AG20443 (cell line): ENCODE results near the gene HCAR3.
A peak's percentile ranks its signal among the peaks of the same experiment; 100 is the strongest.
"Not testable (repeated sequence)": the region's sequence is repeated elsewhere in the genome, so short reads cannot be mapped to it uniquely, and the experiment has no call there.

Experiments
- DNase-seq: peaks from one replicate; pipeline ENCODE4 v3.0.0; 2012; ENCODE audit warnings: low spot score, mixed read lengths

The HCAR3 gene

DNA sequence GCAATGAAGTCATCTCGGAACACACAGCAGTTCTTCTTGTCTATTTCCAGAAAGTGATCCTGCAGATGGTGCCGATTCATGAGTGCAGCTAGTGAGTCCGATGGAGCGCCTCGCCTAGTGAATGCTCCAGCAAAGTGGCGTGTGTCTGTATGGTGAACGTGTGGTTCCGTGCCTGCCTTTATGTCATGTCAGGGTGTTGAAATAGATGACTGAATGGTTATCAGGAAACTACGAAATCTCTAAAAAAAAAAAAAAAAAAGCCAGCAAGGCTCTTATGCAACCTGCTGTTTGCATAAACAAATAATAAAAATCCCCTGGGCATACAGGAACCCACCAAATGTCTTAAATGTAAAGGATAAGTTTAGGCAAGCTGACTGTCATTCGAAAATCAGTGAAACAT lies at the start of gene HCAR3:
TSS of gene HCAR3 (minus strand) at position 154 of the 400 bp plus-strand sequence. CDS start at position 80, 74 bp downstream.
- not testable (repeated sequence) for DNase-seq

GRCh38 chr12:122757568-122757967 lies 41.0 kb upstream of the HCAR3 start:
- no peak for DNase-seq

GRCh38 chr12:122754790-122755189 lies 38.2 kb upstream of the HCAR3 start:
- DNase-seq: no peak

GRCh38 chr12:122753319-122753650 lies 36.7 kb upstream of the HCAR3 start:
- DNase-seq: no peak

GRCh38 chr12:122752464-122753318 lies 36.1 kb upstream of the HCAR3 start, which contains the start of gene DENR:
Gene DENR (plus strand): TSS chr12:122752824. CDS start chr12:122753702, 878 bp downstream.
- DNase-seq: peak; percentile 98

DNA sequence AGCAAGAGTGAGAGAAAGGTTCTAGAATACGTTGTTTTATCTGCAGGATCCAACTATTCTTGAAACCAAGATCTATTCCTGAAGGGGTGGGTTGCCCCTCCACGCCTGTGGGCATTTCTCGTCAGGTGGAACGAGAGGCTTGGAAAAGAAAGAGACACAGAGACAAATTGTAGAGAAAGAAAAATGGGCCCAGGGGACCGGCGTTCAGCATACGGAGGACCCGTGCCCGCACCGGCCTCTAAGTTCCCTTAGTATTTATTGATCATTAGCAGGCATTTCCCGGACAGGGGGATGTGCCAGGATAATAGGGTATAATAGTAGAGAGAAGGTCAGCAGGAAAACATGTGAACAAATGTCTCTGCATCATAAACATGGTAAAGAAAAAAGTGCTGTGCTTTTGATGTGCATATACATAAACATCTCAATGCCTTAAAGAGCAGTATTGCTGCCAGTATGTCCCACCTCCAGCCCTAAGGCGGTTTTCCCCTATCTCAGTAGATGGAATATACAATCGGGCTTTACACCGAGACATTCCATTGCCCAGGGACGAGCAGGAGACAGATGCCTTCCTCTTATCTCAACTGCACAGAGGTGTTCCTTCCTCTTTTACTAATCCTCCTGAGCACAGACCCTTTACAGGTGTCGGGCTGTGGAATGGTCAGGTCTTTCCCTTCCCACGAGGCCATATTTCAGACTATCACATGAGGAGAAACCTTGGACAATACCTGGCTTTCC lies 34.3 kb upstream of the HCAR3 start:
- not testable (repeated sequence) for DNase-seq

DNA sequence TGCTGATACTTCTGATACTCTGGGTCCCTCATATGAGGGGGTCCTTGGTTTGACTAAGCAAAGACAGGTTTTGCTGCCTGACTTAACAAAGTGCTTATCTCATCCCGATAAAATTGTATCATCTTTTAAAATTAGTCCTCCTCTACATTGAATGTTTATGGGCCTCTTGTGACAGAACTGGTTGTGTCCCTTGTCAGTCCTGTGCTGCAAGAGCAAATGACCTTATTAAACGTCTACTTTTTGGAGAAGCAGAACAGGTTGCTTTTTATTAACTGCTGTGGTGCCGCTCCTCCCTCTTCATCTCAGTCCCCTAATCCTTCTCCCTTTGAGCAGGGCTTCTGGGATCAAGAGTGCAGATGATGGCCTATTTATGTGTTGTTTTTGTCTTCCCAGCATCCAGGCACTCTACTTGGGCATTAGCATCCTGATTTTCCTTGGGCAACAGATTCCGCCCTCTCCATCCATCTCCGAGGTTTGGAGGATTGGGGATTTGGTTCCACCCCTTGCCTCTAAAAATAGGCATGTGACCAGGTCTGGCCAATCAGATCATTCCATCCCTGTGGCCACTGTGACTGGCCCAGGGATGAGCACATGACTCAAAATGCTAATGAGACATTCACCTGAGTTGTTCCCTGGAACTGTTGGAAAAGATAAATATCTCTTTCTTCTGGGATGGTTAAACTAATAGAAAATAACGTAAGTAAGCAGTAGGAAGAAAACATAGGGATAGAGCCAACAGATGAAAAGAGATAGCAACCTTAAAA lies 33.1 kb upstream of the HCAR3 start:
- no peak for DNase-seq

- DNase-seq: no peak
Measured at GRCh38 chr12:122747224-122748135, 30.9 kb upstream of the HCAR3 start.

- no peak for DNase-seq
Measured at GRCh38 chr12:122743895-122744525, 27.4 kb upstream of the HCAR3 start.

GRCh38 chr12:122740351-122740750 lies 23.7 kb upstream of the HCAR3 start:
- no peak for DNase-seq

DNA sequence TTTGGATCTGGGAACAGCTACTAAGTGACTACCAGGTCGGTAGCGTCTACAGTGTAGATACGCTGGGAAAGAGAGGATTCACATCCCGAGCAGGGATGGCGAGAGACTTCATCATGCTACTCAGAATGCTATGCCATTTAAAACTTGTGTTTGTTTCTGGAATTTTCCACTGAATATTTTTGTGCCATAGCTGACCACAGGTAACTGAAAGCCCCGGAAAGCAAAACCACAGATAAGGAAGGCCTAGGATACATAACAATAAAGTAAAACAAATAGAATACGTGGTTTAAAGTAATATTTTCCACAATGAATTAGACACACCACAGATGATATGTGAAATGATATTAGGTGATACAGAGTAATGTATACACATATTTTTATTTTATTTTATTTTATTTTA lies 22.0 kb upstream of the HCAR3 start:
- DNase-seq: no peak

- no peak for DNase-seq
Measured at GRCh38 chr12:122732611-122733010, 16.0 kb upstream of the HCAR3 start.

- DNase-seq: no peak
Measured at GRCh38 chr12:122732170-122732569, 15.6 kb upstream of the HCAR3 start.

- no peak for DNase-seq
Measured at GRCh38 chr12:122730215-122731014, 13.8 kb upstream of the HCAR3 start, which contains the start of gene HCAR1. Gene HCAR1 (minus strand): TSS chr12:122730844. CDS start chr12:122730339, 505 bp downstream.

DNA sequence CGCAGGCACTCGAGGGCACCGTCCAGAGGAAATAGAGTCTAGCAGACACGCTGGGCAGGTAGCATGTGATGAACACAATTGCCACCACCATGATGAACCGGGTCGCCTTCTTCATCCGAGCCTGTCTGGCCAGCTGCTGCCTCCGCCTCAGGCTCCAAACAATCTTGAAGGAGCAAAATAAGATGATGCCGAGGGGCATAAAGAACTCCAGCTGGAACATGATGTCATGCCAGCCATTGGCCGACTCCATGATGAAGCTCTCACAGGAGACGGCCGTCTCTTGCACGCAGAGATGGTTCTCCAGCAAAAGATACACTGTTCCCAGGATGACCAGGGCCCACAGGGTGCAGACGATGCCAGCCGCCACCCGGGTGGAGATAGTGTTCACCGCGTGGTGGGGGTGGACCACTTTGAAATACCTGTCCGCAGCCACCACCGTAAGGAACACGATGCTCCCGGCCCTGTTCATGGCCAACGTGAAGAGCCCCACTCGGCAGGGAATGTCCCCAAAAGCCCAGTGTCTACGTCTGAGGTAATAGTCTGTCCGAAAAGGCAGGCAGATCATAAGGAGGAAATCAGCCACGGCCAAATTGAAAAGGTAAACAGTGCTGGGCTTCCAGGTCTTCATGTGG lies 13.1 kb upstream of the HCAR3 start:
- DNase-seq: no peak

DNA sequence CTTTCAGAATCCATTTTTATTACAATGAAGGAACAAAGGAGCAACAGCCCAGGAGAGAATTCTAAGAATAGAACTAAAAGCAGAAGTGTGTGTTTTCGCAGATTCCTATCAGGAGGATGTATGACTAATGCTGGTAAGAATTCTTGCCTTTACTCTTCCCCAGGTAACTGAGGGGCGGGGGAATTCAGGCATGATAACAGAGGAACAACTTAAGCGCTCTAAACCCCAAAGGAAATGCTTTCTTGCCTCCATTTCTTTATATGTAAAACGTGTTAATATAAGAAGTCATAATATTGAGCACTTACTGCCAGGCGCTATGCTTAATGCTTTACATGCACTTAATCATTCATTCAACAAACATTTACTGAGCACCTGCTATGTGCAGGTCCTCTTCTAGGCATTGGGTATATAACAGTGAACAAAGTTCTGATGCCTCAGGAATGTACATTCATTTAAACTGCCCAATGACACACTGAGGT lies 9.5 kb upstream of the HCAR3 start:
- no peak for DNase-seq

- DNase-seq: no peak
Measured at GRCh38 chr12:122725452-122726079, 9.0 kb upstream of the HCAR3 start.

DNA sequence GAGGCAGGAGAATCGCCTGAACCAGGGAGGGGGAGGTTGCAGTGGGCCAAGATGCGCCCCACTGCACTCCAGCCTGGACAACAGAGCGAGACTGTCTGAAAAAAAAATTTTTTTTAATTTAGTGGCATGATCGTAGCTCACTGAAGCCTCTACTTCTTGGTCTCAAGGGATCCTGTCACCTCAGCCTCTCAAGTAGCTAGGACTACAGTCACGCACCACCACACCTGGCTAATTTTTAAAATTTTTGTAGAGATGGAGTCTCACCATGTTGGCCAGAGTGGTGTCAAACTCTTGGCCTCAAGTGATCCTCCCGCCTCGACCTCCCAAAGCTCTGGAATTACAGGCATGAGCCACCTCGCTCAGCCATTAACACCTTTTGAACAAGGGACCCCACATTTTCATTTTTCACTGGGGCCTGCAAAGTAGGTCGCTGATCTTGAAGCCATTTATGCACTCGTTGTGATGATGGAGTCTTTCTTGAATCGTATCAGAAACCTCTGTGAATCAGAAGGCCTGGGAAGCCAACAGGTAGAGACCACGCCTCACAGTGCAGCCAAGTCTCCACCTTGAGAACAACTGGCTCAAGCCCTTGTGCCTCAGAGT lies 8.1 kb upstream of the HCAR3 start:
- DNase-seq: no peak
